Body of pancreas (tissue), 4 donors: ENCODE measurements around the gene ADRA1B.

Experiments
- CTCF ChIP-seq, 7 experiments: fragments of 450-650 bp in 4 of 7; fragments of 200-600 bp in 3 of 7; sonication (generic) in 3 of 7; IDR thresholded peaks; one replicate each; pipeline ENCODE4 v1.5.1; 2016 to 2019; ENCODE audit warnings: antibody characterized with exemption in 7 of 7
- POLR2A ChIP-seq, 3 donors: fragments of 450-650 bp; IDR thresholded peaks; one replicate each; pipeline ENCODE4 v1.6.1; 2016; ENCODE audit warnings: antibody characterized with exemption in 3 of 3, mild to moderate bottlenecking in 2 of 3

GRCh38 chr5:159971931-159972461 lies 55.7 kb downstream of the ADRA1B start:
- no peak for TF ChIP-seq CTCF (IDR thresholded peaks at IDR 0.05)
- no peak for TF ChIP-seq POLR2A (IDR thresholded peaks at IDR 0.05)
